ENCODE results near the gene ARAP1.
"Not testable (repeated sequence)": the region's sequence is repeated elsewhere in the genome, so short reads cannot be mapped to it uniquely, and the experiment has no call there.

The ARAP1 gene

GRCh38 chr11:72752088-72752914 lies at the start of gene ARAP1:
TSS of gene ARAP1 (minus strand) at chr11:72752408. CDS start at chr11:72727128, 25,280 bp downstream.
- no peak for FAIRE-seq

GRCh38 chr11:72799441-72799840 lies 47.2 kb upstream of the ARAP1 start:
- FAIRE-seq, result no peak

- no peak for FAIRE-seq
Measured at GRCh38 chr11:72798361-72798760, 46.2 kb upstream of the ARAP1 start.

- FAIRE-seq, result no peak
Measured at GRCh38 chr11:72793425-72794367, 41.5 kb upstream of the ARAP1 start, which contains the start of gene STARD10. TSS of gene STARD10 (minus strand) at chr11:72794047. CDS start at chr11:72781181, 12,866 bp downstream.

GRCh38 chr11:72793076-72793424 lies 40.8 kb upstream of the ARAP1 start:
- no peak for FAIRE-seq

- no peak for FAIRE-seq
Measured at GRCh38 chr11:72792437-72793021, 40.3 kb upstream of the ARAP1 start.

- not testable (repeated sequence) for FAIRE-seq
Measured at GRCh38 chr11:72791228-72791627, 39.0 kb upstream of the ARAP1 start.

- FAIRE-seq, result no peak
Measured at GRCh38 chr11:72789493-72790131, 37.4 kb upstream of the ARAP1 start.

GRCh38 chr11:72788241-72788640 lies 36.0 kb upstream of the ARAP1 start:
- no peak for FAIRE-seq

GRCh38 chr11:72787216-72788104 lies 35.3 kb upstream of the ARAP1 start:
- FAIRE-seq, result no peak

GRCh38 chr11:72786305-72787215 lies 34.4 kb upstream of the ARAP1 start:
- FAIRE-seq, result no peak

- no peak for FAIRE-seq
Measured at GRCh38 chr11:72784662-72785061, 32.5 kb upstream of the ARAP1 start.

- FAIRE-seq, result no peak
Measured at GRCh38 chr11:72783144-72783905, 31.1 kb upstream of the ARAP1 start.

GRCh38 chr11:72782081-72782920 lies 30.1 kb upstream of the ARAP1 start:
- no peak for FAIRE-seq

GRCh38 chr11:72781313-72782080 lies 29.3 kb upstream of the ARAP1 start:
- FAIRE-seq, result no peak

GRCh38 chr11:72781063-72781312 lies 28.8 kb upstream of the ARAP1 start:
- no peak for FAIRE-seq

- no peak for FAIRE-seq
Measured at GRCh38 chr11:72780296-72781062, 28.3 kb upstream of the ARAP1 start.

Measured in colon (tissue), 2 donors.